DND-41 (cell line): Measurements from ENCODE around the gene GORAB.

ENCODE experiments used
- ATAC-seq: fragments of 200-7000 bp; cut with Tn5 transposase; 3 replicates; pipeline ENCODE4 v1.9.1; 2021; ENCODE audit warnings: low read depth; ENCODE audit not compliant: insufficient read depth
- DNase-seq: peaks from one replicate; pipeline ENCODE4 v3.0.0-alpha.2; 2020
- H2AFZ ChIP-seq: 2 replicates; pipeline ENCODE4 v1.6.0; 2012; ENCODE audit warnings: low read depth, low read length
- H3K27ac ChIP-seq: 2 replicates; pipeline ENCODE4 v1.5.1; 2012; ENCODE audit warnings: low read length, inconsistent platforms
- H3K27me3 ChIP-seq: fragments of 200-600 bp; sonication (generic); 2 replicates; pipeline ENCODE4 v1.6.0; 2012; ENCODE audit warnings: low read length, mild to moderate bottlenecking, inconsistent platforms; ENCODE audit not compliant: insufficient read depth, poor library complexity
- H3K36me3 ChIP-seq: 2 replicates; pipeline ENCODE4 v1.5.1; 2012; ENCODE audit warnings: low read length, inconsistent platforms; ENCODE audit not compliant: insufficient read depth
- H3K4me1 ChIP-seq: 2 replicates; pipeline ENCODE4 v1.5.1; 2012; ENCODE audit warnings: mild to moderate bottlenecking, low read length; ENCODE audit not compliant: insufficient read depth
- H3K4me2 ChIP-seq: 2 replicates; pipeline ENCODE4 v1.6.0; 2012; ENCODE audit warnings: mild to moderate bottlenecking, moderate library complexity, low read length, inconsistent platforms; ENCODE audit not compliant: insufficient read depth
- H3K4me3 ChIP-seq, 2 experiments: fragments of 200-600 bp in 1 of 2; shearing (Covaris generic) in 1 of 2; 2 replicates each; pipeline ENCODE4 v1.5.1; 2012 to 2016; ENCODE audit warnings: inconsistent platforms in 2 of 2, low read length in 2 of 2, mild to moderate bottlenecking in 2 of 2, low read depth in 1 of 2, moderate library complexity in 1 of 2
- H3K79me2 ChIP-seq: 2 replicates; pipeline ENCODE4 v1.6.0; 2012; ENCODE audit warnings: low read length, inconsistent platforms; ENCODE audit not compliant: insufficient read depth
- H3K9ac ChIP-seq: 2 replicates; pipeline ENCODE4 v1.6.0; 2012; ENCODE audit warnings: low read depth, mild to moderate bottlenecking, inconsistent platforms, low read length, moderate library complexity
- H3K9me3 ChIP-seq: 2 replicates; pipeline ENCODE4 v1.5.1; 2012; ENCODE audit warnings: low read length, moderate library complexity, mild to moderate bottlenecking, inconsistent platforms; ENCODE audit not compliant: insufficient read depth, severe bottlenecking
- H4K20me1 ChIP-seq: 2 replicates; pipeline ENCODE4 v1.6.0; 2012; ENCODE audit warnings: low read length; ENCODE audit not compliant: insufficient read depth
- CTCF ChIP-seq: IDR thresholded peaks from 2 replicates; pipeline ENCODE4 v1.5.1; 2012; ENCODE audit warnings: borderline replicate concordance, low read length, moderate library complexity, mild to moderate bottlenecking; ENCODE audit not compliant: poor library complexity, severe bottlenecking; ENCODE audit errors: extremely low read depth
- EZH2 ChIP-seq: IDR thresholded peaks from 3 replicates; pipeline ENCODE4 v1.6.1; 2012; ENCODE audit warnings: borderline replicate concordance, low read depth, mild to moderate bottlenecking, moderate library complexity, low read length, inconsistent platforms; ENCODE audit not compliant: severe bottlenecking

The GORAB gene

GRCh38 chr1:170548497-170548896 is 16.5 kb downstream of the GORAB start:
- ATAC-seq (no peak), DNase-seq (no peak)
- Histone ChIP-seq H3K4me1 (no peaks in the 10 kb centered on the region), H3K9me3 (no peaks in the 10 kb centered on the region), H2AFZ (no peak overlapping the region), H3K4me3 (no peak overlapping the region), H3K27me3 (no peaks in the 10 kb centered on the region), H3K4me2 (no peak overlapping the region), H3K27ac (no peak overlapping the region; the same call in 1 of the 2 replicates), H4K20me1 (no peaks in the 10 kb centered on the region), H3K36me3 (peaks cover 90% of the 10 kb centered on the region), H3K79me2 (peaks cover 6% of the 10 kb centered on the region; the same call in 1 of the 2 replicates), H3K9ac (no peak overlapping the region)
- TF ChIP-seq EZH2, result no peak
- no peak for TF ChIP-seq CTCF

- H3K27ac ChIP-seq, result no peak overlapping the region
- H3K4me1 ChIP-seq, result no peaks in the 10 kb centered on the region
- no peak overlapping the region for H3K9ac ChIP-seq
- no peak overlapping the region for H2AFZ ChIP-seq
- no peaks in the 10 kb centered on the region for H3K79me2 ChIP-seq
- no peaks in the 10 kb centered on the region for H3K27me3 ChIP-seq
- TF ChIP-seq CTCF, result no peak
- no peak for TF ChIP-seq EZH2
- H4K20me1 ChIP-seq, result no peaks in the 10 kb centered on the region
- no peak for ATAC-seq
- H3K36me3 ChIP-seq, result peaks cover 37% of the 10 kb centered on the region
- no peak overlapping the region for H3K4me2 ChIP-seq
- DNase-seq, result no peak
- no peak overlapping the region for H3K4me3 ChIP-seq
- H3K9me3 ChIP-seq, result no peaks in the 10 kb centered on the region
Measured at GRCh38 chr1:170555370-170555769, 23.4 kb downstream of the GORAB start.

GRCh38 chr1:170556917-170557316 is 25.0 kb downstream of the GORAB start:
- H3K79me2 ChIP-seq, result no peaks in the 10 kb centered on the region
- no peaks in the 10 kb centered on the region for H3K9me3 ChIP-seq
- no peaks in the 10 kb centered on the region for H3K27me3 ChIP-seq
- no peak overlapping the region for H3K4me3 ChIP-seq
- no peak for ATAC-seq
- H3K4me1 ChIP-seq, result peaks cover 5% of the 10 kb centered on the region
- no peak for TF ChIP-seq CTCF
- no peak for TF ChIP-seq EZH2
- no peak overlapping the region for H3K4me2 ChIP-seq
- H3K36me3 ChIP-seq, result peaks cover 22% of the 10 kb centered on the region
- no peak overlapping the region for H3K27ac ChIP-seq
- no peak overlapping the region for H2AFZ ChIP-seq
- H3K9ac ChIP-seq, result no peak overlapping the region
- no peaks in the 10 kb centered on the region for H4K20me1 ChIP-seq
- no peak for DNase-seq

- H3K9ac ChIP-seq, result no peak overlapping the region
- DNase-seq, result no peak
Measured at GRCh38 chr1:170558731-170559130, 26.8 kb downstream of the GORAB start.

More at GRCh38 chr1:170558731-170559130, 26.8 kb downstream of the GORAB start:
- Histone ChIP-seq H2AFZ (no peak overlapping the region), H3K9me3 (no peaks in the 10 kb centered on the region), H3K79me2 (no peaks in the 10 kb centered on the region), H3K27ac (no peak overlapping the region), H4K20me1 (no peaks in the 10 kb centered on the region), H3K4me3 (no peak overlapping the region), H3K4me1 (peaks cover 24% of the 10 kb centered on the region), H3K4me2 (no peak overlapping the region), H3K27me3 (no peaks in the 10 kb centered on the region), H3K36me3 (peaks cover 8% of the 10 kb centered on the region; the same call in 1 of the 2 replicates)
- no peak for TF ChIP-seq EZH2
- no peak for TF ChIP-seq CTCF
- ATAC-seq, result no peak
